NK-92 treated with Interleukin-12 subunit alpha and Interleukin-12 subunit beta, amount 100 ng/mL, for 24 hours (cell line): ENCODE results near the gene PCNX2.

ENCODE experiments used
- DNase-seq: peaks from one replicate; lab custom pipeline; 2025; lab: John Stamatoyannopoulos, UW

Gene PCNX2

GRCh38 chr1:233061265-233061664 is 234.3 kb downstream of the PCNX2 start:
- DNase-seq: no peak

GRCh38 chr1:233060461-233060994 is 235.0 kb downstream of the PCNX2 start:
- no peak for DNase-seq

GRCh38 chr1:233057836-233058235 is 237.7 kb downstream of the PCNX2 start:
- DNase-seq: no peak

DNA sequence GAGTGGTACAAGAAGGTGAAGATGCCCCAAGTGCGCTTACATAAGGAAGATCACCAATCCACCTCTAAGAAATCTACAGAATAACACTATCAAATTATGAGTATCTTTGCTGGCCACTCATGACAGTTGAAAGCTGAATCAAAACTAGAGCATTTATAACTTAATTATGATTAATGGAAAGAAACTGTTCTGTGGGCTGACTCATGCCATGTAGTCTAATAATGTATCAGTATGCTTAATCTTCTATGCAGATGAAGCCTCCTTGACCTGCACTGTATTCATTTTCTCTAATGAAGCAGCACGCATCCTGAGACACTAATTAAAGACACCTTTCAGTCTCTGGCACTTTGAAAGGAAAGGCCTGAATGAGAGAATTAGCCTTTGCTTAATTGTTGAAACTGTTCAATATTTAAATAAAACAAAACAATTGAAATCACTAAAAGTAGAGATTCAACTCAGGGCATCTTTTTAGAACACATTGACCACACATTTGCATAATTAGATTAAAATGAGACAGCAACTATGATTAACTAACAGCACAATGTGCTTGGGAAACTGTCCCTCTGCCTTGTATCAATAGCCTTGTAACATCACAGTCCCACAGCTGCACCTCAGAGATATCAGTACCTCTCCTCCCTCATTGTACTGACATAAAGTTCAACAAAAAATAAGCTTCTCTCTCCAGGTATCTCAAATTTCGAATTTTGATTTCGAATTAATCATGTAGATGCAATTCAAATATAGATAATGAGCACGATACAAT is 239.5 kb downstream of the PCNX2 start:
- no peak for DNase-seq

- no peak for DNase-seq
Observed at GRCh38 chr1:233045588-233045987, 249.9 kb downstream of the PCNX2 start.

GRCh38 chr1:233042834-233043233 is 252.7 kb downstream of the PCNX2 start:
- no peak for DNase-seq

GRCh38 chr1:233040494-233040893 is 255.0 kb downstream of the PCNX2 start:
- DNase-seq: no peak

DNA sequence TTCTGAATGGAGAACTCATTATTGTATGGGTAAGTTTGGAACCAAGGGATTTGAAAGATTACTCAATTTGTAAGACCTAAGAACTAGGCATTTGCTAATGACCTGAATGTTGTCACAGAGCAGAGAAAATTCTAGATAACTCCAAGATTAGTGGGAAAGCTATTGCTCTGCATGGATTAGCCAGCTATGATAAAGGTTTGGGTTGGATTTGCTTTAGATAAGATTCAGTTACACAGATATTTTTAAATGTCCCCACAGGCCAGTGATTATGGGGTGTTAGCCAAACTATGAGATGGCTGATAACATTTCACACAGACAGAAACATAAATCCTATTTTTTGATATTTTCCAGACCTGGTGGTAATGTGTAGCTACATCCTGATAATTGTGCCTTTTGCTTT is 256.9 kb downstream of the PCNX2 start:
- DNase-seq: no peak

DNA sequence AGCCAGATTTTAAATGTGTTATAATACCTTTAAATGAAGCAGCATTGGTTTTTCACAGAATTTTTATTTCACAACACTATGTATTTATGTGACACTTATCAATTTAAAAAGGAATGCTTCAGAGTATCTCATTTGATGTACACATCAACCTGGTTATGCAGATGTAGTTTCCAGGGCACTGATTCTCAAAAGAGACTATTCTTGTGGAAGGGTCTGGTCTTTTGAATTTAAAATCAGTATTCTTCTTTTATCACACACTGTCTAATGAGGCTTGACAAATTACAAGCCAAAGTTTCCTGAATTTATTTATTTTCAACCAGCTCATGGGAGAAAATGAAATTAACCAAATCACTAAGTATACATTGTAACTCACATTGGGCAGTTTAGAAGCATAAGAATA is 257.7 kb downstream of the PCNX2 start:
- no peak for DNase-seq

- DNase-seq: no peak
Observed at GRCh38 chr1:233034836-233035235, 260.7 kb downstream of the PCNX2 start.

GRCh38 chr1:233033361-233033760 is 262.2 kb downstream of the PCNX2 start:
- no peak for DNase-seq

- DNase-seq: no peak
Observed at GRCh38 chr1:233032916-233033315, 262.6 kb downstream of the PCNX2 start.

GRCh38 chr1:233031521-233031920 is 264.0 kb downstream of the PCNX2 start:
- DNase-seq: no peak

DNA sequence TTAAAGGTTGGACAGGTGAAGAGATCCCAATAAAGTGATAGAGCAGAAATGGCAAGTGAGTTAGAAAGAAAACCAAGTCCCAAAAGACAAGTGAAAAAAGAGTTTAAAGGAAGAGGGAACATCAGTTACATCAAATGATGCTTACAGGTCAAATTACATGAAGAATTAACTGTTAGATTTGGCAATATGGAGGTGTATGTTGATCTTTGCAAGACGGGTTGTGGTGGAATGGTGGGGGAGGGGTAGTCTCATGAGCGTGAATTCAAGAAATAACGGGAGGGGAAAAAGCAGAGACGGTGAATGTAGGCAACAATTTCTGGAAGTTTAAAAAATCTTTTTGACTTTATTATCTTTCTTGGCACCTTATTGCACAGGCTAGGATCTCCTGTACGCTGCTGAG is 268.5 kb downstream of the PCNX2 start:
- DNase-seq: no peak

GRCh38 chr1:233025567-233025966 is 270.0 kb downstream of the PCNX2 start:
- DNase-seq: no peak

GRCh38 chr1:233025157-233025556 is 270.4 kb downstream of the PCNX2 start:
- DNase-seq: no peak

DNA sequence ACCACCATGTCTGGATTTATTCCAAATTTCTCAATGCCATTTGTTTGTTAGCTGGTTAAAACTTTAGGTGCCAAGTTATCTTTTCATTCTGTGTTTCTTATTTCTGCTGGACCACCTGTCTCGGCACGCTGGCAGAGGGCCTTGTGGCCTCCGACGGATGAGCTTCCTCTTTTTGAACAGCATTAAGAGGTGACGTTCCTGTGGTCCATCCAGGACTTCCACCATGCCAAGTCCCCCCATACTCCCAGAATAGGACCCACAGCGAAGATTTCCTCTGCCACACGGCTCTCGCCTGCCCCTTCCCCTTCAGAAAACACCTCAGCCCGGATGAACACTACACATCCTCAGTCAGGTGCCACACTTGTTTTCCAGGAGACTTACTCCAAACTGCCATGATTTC is 271.3 kb downstream of the PCNX2 start:
- DNase-seq: no peak

DNA sequence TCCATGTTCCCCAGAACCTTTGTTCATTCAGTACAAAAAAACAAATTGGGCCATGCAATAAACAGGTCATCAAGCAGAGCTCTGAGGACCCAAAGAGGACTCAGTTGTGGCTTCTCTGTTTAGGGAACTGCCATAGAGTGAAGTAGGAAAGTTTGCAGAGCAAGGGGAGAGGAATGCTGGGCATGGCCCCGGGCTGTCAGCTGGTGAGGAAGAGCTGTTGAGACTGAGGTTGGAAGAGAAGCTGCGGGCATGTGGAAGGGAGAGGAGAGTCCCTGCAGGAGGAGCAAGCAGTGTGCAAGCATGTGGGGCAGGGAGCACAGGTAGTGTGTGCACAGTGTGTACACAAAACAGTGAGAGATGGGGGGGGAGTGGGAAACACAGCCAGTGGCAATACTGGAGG is 273.3 kb downstream of the PCNX2 start:
- no peak for DNase-seq

DNA sequence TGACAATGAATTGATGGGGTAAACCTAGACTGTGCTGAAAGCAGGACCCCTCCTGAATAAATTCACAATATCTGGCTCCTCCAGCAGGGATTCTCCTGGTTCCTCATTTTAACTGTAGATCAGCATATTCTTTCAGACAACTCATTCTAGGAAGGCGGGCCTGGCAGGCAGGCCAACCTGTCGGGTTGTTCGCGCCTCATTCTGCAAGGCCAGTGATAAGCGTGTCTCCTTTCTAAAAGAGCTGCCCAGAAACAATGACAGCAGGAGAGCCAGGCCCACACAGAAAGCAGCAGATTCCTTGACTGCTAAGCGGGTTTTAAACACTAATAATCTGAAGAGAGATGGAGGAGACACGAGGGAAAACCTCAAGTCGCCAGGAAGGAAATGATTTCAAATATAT is 275.1 kb downstream of the PCNX2 start:
- no peak for DNase-seq

DNA sequence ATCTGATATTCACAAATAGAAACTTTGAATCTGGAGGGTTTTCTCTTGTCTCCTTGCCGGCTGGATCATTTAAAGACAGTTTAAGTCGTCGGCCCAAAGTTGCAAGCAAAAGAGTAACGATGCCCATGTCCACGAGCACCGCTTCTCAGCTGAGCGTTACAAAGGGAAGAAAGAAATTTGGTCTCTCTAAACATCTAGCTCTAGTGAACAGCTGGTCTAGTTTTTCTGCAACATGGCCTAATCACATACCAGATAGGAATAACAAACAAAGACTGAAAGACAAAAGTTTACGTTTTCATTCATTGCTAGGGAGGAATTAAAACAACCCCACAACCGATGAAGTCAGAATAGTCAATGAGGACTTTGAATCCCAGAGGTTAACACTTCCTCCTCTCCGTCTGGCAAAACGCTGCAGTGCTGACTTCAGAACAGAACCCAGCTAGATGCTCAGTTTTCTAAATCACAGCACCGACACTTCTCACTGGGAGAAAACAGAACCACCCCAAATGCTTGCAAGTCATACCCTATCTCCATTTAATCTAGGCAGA is 275.7 kb downstream of the PCNX2 start:
- no peak for DNase-seq

- no peak for DNase-seq
Observed at GRCh38 chr1:233019083-233019482, 276.4 kb downstream of the PCNX2 start.

DNA sequence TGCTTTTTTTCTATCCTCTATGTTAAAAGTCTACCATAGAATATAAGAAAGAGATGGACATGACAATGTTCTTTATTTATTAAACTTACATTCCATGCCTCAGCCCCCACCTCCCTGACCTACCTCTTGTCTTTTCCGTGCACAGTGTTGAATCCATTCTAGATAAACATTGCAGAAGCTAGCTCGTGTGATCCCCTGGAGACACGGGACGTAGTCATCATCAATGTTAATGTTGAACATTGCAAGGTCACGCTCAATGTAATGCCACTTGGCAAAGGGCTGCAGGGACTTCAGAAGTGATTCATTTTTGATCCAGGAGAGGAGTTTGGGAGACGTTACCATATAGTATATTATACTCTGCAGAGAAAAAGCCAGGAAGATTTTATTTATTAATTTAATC is 278.7 kb downstream of the PCNX2 start:
- no peak for DNase-seq

DNA sequence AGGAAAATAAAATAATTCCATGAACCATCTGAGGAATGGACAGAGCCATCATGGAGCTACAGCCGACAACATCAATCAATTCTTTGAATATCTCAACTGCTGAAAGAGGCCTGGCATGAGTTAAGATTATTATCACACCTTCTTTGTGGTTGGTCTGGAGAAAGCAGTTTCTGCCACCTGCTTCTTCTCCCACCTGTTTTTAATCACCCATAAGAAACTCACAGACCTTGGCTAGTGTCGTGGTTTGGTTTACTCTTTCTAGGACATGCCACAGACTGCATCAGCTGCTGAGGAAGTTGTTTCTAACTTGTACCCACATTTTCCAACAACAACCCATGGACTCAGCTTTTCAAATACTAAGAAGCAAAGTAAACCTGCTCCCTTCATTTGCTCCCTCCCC is 279.6 kb downstream of the PCNX2 start:
- no peak for DNase-seq

DNA sequence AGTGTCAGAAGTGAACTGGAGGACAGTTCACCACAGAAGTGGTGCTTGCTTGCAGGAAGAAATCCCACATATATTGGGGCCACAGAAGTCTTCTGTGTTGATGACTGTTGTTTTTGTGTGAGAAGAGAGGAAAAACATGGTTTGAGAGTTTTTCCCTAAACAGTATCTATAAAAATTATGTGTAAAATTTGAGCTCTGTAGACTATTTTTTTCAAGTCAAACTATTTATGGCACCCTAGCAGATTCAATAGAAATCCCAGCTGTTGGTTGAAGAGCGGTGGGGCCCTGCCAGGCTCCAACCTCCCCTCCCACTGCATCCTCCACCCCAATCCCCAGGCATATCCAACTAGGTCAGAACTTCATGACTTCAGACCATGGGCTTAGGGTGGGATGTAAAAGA is 283.5 kb downstream of the PCNX2 start:
- no peak for DNase-seq
